Measurements from ENCODE around the gene ADGRD1. TPM values are rescaled to one million over a fixed set of nuclear protein-coding genes. Genes with fewer than 3 reads are reported as not detected.

Gene ADGRD1
- polyA plus RNA-seq, 3 donors = 4.7 to 17.9 (median 4.9) TPM

- no peak for TF ChIP-seq CTCF (IDR thresholded peaks at IDR 0.05)
These were observed 54.0 kb downstream of the ADGRD1 start for GRCh38 chr12:131007740-131008117.

GRCh38 chr12:131008131-131008912 lies 54.6 kb downstream of the ADGRD1 start:
- WGBS (ENCODE audit: insufficient coverage) = 91% methylated on average over 21 of the region's 26 CpGs
- Histone ChIP-seq H3K4me3 (replicated peaks in 1 of 3; ENCODE audit: low read depth in 2 of 3, low read length in 3 of 3) (no peak overlapping the region), H3K9ac (ENCODE audit: insufficient read depth, low read length, poor library complexity, severe bottlenecking) (no peak overlapping the region), H3K27me3 (ENCODE audit: control insufficient read depth in 2 of 2, insufficient read depth in 2 of 2, low read length in 2 of 2) (no peaks in the 10 kb centered on the region), H3K27ac (ENCODE audit: low read depth in 1 of 2, low read length in 2 of 2) (no peak overlapping the region), H3K36me3 (replicated peaks in 1 of 2; ENCODE audit: control insufficient read depth in 1 of 2, insufficient read depth in 2 of 2, low read length in 2 of 2) (peaks cover 0 to 6% of the 10 kb centered on the region in 2 donors), H2AFZ (ENCODE audit: insufficient read depth, low read depth, low read length, poor library complexity, severe bottlenecking) (no peak overlapping the region), H4K20me1 (ENCODE audit: insufficient read depth, low read length) (no peaks in the 10 kb centered on the region), H3K79me2 (ENCODE audit: insufficient read depth, low read length) (no peaks in the 10 kb centered on the region), H3K4me1 (ENCODE audit: control insufficient read depth in 1 of 2, insufficient read depth in 2 of 2, low read length in 2 of 2) (no peaks in the 10 kb centered on the region), H3K9me3 (replicated peaks in 1 of 2; ENCODE audit: control insufficient read depth in 1 of 2, insufficient read depth in 1 of 2, low read length in 2 of 2) (no peaks in the 10 kb centered on the region), H3K4me2 (replicated peaks; ENCODE audit: extremely low read depth, low read length, poor library complexity, severe bottlenecking) (no peak overlapping the region)
- H3K27me3 Mint-ChIP-seq (ENCODE audit: low read depth in 3 of 3) = peaks cover 3 to 24% (median 18%) of the 10 kb centered on the region in 3 donors
- H3K4me1 Mint-ChIP-seq = peaks cover 3% of the 10 kb centered on the region
- intact Hi-C loops (cut with micrococcal nuclease) = no loop called here
- H3K27ac Mint-ChIP-seq = no peak overlapping the region
- H3K9me3 Mint-ChIP-seq = peaks cover 0 to 2% (median 0%) of the 10 kb centered on the region in 7 donors
- H3K36me3 Mint-ChIP-seq = peaks cover 10 to 21% of the 10 kb centered on the region in 2 donors
- H3K4me3 Mint-ChIP-seq = no peak overlapping the region
- TF ChIP-seq CTCF (IDR thresholded peaks at IDR 0.05) = no peak
- no peak for DNase-seq

More at GRCh38 chr12:131007740-131008117, 54.0 kb downstream of the ADGRD1 start:
- no peak overlapping the region for H3K4me3 Mint-ChIP-seq
- 100% methylated on average over 3 of the region's 3 CpGs for WGBS (ENCODE audit: insufficient coverage)
- Histone ChIP-seq H3K4me2 (replicated peaks; ENCODE audit: extremely low read depth, low read length, poor library complexity, severe bottlenecking) (no peak overlapping the region), H2AFZ (ENCODE audit: insufficient read depth, low read depth, low read length, poor library complexity, severe bottlenecking) (no peak overlapping the region), H3K4me1 (ENCODE audit: control insufficient read depth in 1 of 2, insufficient read depth in 2 of 2, low read length in 2 of 2) (no peaks in the 10 kb centered on the region), H3K27me3 (ENCODE audit: control insufficient read depth in 2 of 2, insufficient read depth in 2 of 2, low read length in 2 of 2) (peaks cover 0 to 2% of the 10 kb centered on the region in 2 donors), H3K9ac (ENCODE audit: insufficient read depth, low read length, poor library complexity, severe bottlenecking) (no peak overlapping the region), H3K4me3 (replicated peaks in 1 of 3; ENCODE audit: low read depth in 2 of 3, low read length in 3 of 3) (no peak overlapping the region), H3K79me2 (ENCODE audit: insufficient read depth, low read length) (no peaks in the 10 kb centered on the region), H3K9me3 (replicated peaks in 1 of 2; ENCODE audit: control insufficient read depth in 1 of 2, insufficient read depth in 1 of 2, low read length in 2 of 2) (no peaks in the 10 kb centered on the region), H3K36me3 (replicated peaks in 1 of 2; ENCODE audit: control insufficient read depth in 1 of 2, insufficient read depth in 2 of 2, low read length in 2 of 2) (peaks cover 0 to 6% of the 10 kb centered on the region in 2 donors), H4K20me1 (ENCODE audit: insufficient read depth, low read length) (no peaks in the 10 kb centered on the region), H3K27ac (ENCODE audit: low read depth in 1 of 2, low read length in 2 of 2) (no peak overlapping the region)
- intact Hi-C loops (cut with micrococcal nuclease) = no loop called here
- peaks cover 4 to 27% (median 21%) of the 10 kb centered on the region in 3 donors for H3K27me3 Mint-ChIP-seq (ENCODE audit: low read depth in 3 of 3)
- peaks cover 10 to 21% of the 10 kb centered on the region in 2 donors for H3K36me3 Mint-ChIP-seq
- H3K9me3 Mint-ChIP-seq = peaks cover 0 to 2% (median 0%) of the 10 kb centered on the region in 7 donors
- DNase-seq = no peak
- no peak overlapping the region for H3K27ac Mint-ChIP-seq
- H3K4me1 Mint-ChIP-seq = peaks cover 3% of the 10 kb centered on the region
